ENCODE results near the gene DNM2.

DNA sequence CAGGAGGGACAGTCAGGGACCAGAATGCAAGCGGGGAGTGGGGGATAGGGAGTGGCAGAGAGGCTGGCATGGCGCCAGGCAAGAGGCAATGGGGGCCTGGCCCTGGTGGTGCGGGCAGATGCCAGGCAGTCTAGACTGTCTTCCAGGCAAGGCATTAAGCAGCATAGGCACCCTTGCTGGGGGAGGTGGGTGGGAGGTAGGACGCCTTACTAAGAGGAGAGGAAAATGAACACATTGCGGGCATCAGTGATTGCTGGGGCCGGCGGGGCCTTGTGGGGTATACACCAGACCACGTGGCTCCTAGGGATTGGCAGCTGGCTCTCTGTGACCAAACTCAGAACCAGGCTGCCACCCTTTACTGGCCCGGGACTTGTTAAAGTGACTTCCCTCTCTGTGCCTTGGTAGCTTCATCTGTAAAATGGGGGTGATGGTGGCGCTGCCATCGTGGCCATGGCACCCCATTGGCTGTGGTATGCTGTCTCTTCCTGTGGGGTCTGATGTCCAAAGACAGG is 46.0 kb downstream of the DNM2 start:
- TF ChIP-seq, protein P1, sequence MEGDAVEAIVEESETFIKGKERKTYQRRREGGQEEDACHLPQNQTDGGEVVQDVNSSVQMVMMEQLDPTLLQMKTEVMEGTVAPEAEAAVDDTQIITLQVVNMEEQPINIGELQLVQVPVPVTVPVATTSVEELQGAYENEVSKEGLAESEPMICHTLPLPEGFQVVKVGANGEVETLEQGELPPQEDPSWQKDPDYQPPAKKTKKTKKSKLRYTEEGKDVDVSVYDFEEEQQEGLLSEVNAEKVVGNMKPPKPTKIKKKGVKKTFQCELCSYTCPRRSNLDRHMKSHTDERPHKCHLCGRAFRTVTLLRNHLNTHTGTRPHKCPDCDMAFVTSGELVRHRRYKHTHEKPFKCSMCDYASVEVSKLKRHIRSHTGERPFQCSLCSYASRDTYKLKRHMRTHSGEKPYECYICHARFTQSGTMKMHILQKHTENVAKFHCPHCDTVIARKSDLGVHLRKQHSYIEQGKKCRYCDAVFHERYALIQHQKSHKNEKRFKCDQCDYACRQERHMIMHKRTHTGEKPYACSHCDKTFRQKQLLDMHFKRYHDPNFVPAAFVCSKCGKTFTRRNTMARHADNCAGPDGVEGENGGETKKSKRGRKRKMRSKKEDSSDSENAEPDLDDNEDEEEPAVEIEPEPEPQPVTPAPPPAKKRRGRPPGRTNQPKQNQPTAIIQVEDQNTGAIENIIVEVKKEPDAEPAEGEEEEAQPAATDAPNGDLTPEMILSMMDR (IDR thresholded peaks at IDR 0.05; ENCODE audit: low read depth, low read length): no peak
- TF ChIP-seq, protein P2, sequence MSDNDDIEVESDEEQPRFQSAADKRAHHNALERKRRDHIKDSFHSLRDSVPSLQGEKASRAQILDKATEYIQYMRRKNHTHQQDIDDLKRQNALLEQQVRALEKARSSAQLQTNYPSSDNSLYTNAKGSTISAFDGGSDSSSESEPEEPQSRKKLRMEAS (IDR thresholded peaks at IDR 0.05; ENCODE audit: low read depth, low read length): no peak
